ENCODE data around the gene GINS3.

Gene GINS3

GRCh38 chr16:58392215-58393137 lies at the start of gene GINS3:
Gene GINS3, plus strand, starts transcription at chr16:58392471. Its CDS starts 131 bp downstream, at chr16:58392602.
- peak; percentile 80 for DNase-seq

DNA sequence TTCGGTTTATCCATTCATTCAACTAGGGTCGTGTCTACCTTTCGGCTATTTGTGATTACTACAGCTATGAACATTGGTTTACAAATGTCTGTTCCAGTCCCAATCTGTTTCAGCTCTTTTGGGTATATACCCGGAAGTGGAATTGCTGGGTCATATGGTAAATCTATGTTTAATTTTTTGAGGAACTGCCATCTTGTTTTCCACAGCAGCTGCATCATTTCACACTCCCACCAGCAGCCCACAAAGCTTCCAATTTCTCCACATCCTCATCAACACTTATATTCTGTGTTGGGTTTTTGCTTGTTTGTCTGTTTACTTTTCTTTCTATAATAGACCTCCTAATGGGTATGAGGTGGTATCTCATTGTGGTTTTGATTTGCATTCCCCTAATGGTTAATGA lies 48.7 kb upstream of the GINS3 start:
- no peak for DNase-seq

- DNase-seq: no peak
These were observed 46.5 kb upstream of the GINS3 start for GRCh38 chr16:58345574-58346354.

- no peak for DNase-seq
These were observed 45.4 kb upstream of the GINS3 start for GRCh38 chr16:58346831-58347371.

DNA sequence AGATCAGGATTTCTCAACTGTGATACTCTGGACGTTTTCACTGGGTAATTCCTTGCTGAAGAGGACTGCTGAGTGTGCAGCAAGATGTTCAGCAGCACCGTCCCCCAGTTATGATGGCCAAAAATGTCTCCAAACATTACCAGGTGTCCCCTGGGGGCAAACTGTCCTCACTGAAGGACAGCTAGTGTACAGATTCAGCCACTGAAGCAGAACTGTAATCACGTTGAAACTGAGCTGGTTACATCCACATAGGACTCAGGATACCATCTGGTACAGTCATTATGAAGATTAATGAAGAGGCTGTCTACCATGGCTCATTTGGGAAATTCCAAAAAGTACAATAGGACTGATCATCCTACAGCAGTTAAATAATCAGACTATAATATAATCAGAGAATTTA lies 43.3 kb upstream of the GINS3 start:
- no peak for DNase-seq

DNA sequence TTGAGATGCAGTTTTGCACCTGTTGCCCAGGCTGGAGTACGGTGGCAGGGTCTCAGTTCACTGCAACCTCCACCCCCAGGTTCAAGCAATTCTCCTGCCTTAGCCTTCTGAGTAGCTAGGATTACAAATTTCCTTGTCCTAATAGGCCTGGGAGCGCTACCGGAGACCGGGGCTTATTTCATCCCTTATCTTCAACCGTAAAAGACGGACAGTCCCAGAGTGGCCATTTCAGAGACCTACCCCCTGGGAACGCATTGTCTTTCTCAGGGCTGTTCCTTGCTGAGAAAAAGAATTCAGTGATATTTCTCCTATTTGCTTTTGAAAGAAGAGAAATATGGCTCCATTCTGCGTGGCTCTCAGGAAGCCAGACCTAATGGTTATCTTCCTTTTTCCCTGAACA lies 39.6 kb upstream of the GINS3 start:
- DNase-seq: no peak

GRCh38 chr16:58360041-58360634 lies 32.1 kb upstream of the GINS3 start:
- DNase-seq: no peak

DNA sequence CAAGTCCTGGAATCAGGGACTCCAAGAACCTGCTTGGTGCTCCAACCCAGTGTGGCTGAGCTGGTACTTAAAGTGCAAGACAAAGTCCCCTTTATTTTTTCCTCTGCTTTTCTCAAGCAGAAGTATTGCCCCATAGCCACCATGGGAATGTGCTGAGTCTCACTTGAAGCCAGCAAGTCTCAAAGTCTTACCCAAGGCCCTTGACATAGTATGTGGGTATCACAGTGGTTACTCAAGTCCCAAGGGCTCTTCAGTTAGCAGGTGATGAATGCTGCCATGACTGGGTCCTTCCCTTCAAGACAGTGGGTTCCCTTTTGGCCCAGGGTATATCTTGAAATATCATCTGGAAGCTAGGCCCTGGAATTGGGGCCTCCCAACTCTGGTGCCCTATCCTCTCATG lies 30.5 kb upstream of the GINS3 start:
- no peak for DNase-seq

DNA sequence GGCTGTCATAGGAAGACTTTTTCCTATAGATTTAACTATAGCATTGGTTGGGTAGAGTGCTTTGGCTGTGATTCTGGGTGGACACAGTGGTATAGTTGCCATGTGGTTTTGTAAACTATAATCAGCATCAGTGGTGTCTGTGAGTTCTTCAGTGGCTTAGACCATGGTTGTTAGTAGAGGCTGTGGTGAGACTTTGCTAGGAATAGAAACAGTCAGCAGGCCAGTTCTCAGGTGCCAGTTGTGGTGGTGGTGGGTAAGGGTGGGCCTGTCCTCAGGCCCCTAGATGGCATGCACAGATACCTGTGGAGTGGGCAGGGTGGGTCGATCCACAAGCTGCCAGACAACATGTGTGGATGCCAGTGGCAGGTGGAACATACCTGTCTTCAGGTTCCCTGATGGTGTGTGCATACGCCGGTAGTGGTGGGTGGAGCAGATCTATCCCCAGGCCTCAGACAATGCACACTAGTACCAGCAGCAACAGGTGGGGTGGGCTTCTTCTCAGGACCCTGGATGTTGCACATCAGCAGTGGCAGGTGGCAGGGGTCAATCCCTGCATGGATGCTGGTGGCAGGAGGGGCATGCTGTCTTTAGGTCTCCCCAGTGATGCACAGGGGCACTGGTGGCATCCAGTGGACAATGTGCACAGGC lies 28.4 kb upstream of the GINS3 start:
- DNase-seq: no peak

DNA sequence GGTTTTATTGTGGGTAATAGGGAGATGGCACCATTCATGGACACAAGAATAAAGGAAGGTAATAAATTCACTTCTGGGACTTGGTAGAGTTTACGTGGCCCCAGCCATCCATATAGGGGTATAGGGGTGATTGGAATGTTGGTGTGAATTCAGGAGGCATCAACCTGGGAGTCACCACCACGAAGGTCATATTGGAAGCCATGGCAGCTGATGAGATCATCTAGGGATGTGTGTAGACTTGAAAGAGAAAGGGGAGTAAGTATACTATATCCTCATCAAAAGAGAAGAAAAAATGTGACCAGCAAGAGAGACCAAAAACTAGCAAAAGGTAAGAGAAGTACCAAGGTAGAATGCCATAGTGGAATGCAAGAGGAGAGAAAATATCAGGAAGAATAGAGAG lies 26.6 kb upstream of the GINS3 start:
- no peak for DNase-seq

- no peak for DNase-seq
These were observed 25.8 kb upstream of the GINS3 start for GRCh38 chr16:58366247-58367031.

DNA sequence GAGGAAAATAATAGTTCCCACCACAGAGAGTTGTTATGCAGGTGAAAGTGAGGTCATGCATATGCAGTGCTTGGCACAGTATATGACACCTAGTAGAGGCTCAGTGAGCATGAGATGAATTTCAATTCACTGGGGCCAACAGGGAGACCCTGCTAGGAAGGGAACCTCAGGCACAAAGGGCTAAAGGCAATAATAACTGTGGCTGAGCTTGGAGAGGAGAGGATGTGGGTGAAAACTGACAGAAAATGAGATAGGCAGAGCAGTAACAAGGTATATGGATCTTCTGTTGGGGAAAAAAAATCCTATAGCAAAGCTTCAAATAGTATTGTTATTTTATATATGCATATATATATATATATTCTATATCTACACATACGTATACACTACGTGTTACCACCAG lies 25.0 kb upstream of the GINS3 start:
- no peak for DNase-seq

DNA sequence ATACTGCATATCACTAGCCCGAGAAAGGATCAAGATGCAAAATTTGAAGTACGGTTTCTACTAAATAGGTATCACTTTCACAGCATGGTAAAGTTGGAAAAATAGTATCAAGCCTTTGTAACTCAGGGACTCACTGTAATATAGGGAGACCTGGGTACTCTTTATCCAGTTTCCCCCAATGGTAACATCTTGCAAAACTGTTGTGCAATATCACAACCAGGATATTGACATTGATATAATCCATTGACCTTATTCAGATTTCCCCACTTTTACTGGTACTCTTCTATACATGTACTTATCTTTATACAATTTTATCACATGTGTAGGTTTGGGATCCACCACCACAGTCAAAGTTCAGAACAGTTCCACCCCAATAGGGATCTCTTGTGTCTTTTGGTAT lies 20.4 kb upstream of the GINS3 start:
- DNase-seq: no peak

GRCh38 chr16:58375386-58375785 lies 16.9 kb upstream of the GINS3 start:
- no peak for DNase-seq

- no peak for DNase-seq
These were observed 14.3 kb upstream of the GINS3 start for GRCh38 chr16:58377932-58378331.

DNA sequence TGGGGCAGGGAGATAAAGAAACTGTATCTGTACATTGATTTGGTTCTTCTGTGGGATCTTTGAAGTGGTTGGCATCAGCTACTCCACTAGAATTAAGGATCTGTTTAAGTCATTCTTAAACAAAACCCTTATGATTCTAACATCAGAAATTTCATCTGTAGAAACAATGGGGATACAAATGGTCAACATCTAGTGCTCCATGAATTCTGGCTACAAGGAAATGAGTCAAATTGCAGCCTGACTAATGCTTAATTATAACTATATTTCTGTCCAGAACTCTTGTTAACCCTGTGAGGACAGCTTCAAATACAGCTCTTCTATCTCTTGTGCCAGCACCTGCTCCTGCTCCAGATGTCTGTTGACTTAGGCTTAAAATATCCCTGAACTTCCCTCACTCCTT lies 13.9 kb upstream of the GINS3 start:
- no peak for DNase-seq

DNA sequence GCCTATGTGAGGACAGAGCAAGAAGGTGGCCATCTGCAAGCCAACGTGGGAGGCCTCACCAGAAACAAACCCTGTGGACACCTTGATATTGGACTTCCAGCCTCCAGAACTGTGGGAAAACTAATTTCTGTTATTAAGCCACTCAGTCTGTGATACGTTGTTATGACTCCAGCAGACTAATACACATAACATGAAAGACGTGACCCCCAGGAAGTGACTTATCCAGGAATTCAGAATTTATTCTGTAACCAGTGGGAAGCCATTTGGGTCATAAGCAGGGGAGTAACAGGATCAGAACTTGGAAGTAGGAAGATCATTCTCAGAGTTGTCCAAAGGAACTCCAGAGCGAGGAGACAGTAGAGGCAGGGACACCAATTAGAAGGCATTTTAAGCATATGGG lies 12.5 kb upstream of the GINS3 start:
- DNase-seq: no peak

- no peak for DNase-seq
These were observed 10.6 kb upstream of the GINS3 start for GRCh38 chr16:58381661-58382060.

GRCh38 chr16:58384437-58385055 lies 7.7 kb upstream of the GINS3 start:
- DNase-seq: no peak

- no peak for DNase-seq
These were observed 7.0 kb upstream of the GINS3 start for GRCh38 chr16:58385218-58385773.

- DNase-seq: no peak
These were observed 2.5 kb upstream of the GINS3 start for GRCh38 chr16:58389724-58390123.

Measured in stimulated activated naive CD4-positive, alpha-beta T cell treated with Interleukin-2 at 50 U/mL for 16 hours (primary cell).